ENCODE measurements around the gene PDZK1IP1. TPM values are rescaled to one million over a fixed set of nuclear protein-coding genes. Genes with fewer than 3 reads are reported as not detected.
"Not testable (repeated sequence)": the region's sequence is repeated elsewhere in the genome, so short reads cannot be mapped to it uniquely, and the experiment has no call there.

PDZK1IP1 gene
- total and polyA plus RNA-seq, 2 of the 4 experiments (the other 2 are of a cell fraction), result not detected

GRCh38 chr1:47149162-47149561, 40.7 kb downstream of the PDZK1IP1 start:
- H4K20me1 ChIP-seq (ENCODE audit: insufficient read depth, low read length); H3K36me3 ChIP-seq (ENCODE audit: control insufficient read depth, insufficient read depth, low read length); dilution Hi-C loops (cut with HindIII; ENCODE audit: low sequenced_read_pairs, unreplicated experiment); intact Hi-C loops (cut with micrococcal nuclease); POLR2A ChIA-PET (ENCODE audit: unreplicated experiment); BruUV-seq (replicated peaks); H3K27me3 ChIP-seq (ENCODE audit: control insufficient read depth, insufficient read depth, low read length); in situ Hi-C loops (cut with MboI; ENCODE audit: low sequenced_read_pairs); H3K9me1 ChIP-seq (ENCODE audit: insufficient read depth, low read length); H3K56ac ChIP-seq (ENCODE audit: extremely low read depth, insufficient read depth, low read length); H4K91ac ChIP-seq (ENCODE audit: insufficient read depth, low read depth, low read length); H2BK20ac ChIP-seq (ENCODE audit: low read depth, low read length); H2BK15ac ChIP-seq (ENCODE audit: low read depth, low read length); H2AK9ac ChIP-seq (replicated peaks; ENCODE audit: low read depth, low read length, poor library complexity); H3K79me1 ChIP-seq (ENCODE audit: low read depth in 1 of 2, low read length in 2 of 2); H2AK5ac ChIP-seq (ENCODE audit: low read depth, low read length); H2AFZ ChIP-seq (replicated peaks; ENCODE audit: low read length, poor library complexity); H4K8ac ChIP-seq (ENCODE audit: low read depth in 2 of 2, low read length in 2 of 2); H3K27ac ChIP-seq (ENCODE audit: insufficient read depth, low read length); DNase-seq; CTCF ChIA-PET; H3K9ac ChIP-seq (ENCODE audit: low read depth, low read length); H3K9me3 ChIP-seq (ENCODE audit: control insufficient read depth, insufficient read depth, low read length); ATAC-seq (ENCODE audit: low read depth); H3K4me2 ChIP-seq (ENCODE audit: low read depth, low read length); H3K4me3 ChIP-seq (ENCODE audit: insufficient read depth, low read depth, low read length); H3K4ac ChIP-seq (ENCODE audit: low read depth, low read length); H4K5ac ChIP-seq (ENCODE audit: low read depth, low read length); H3K23ac ChIP-seq (ENCODE audit: low read depth, low read length); H3K14ac ChIP-seq (replicated peaks; ENCODE audit: low read depth, low read length); H3K4me1 ChIP-seq (ENCODE audit: control insufficient read depth, insufficient read depth, low read length); H3K18ac ChIP-seq (ENCODE audit: low read depth, low read length); H2BK120ac ChIP-seq (ENCODE audit: low read depth, low read length); H2BK5ac ChIP-seq (ENCODE audit: low read depth, low read length, poor library complexity, severe bottlenecking): not testable (repeated sequence)
- 0% methylated on average over 2 of the region's 9 CpGs; no CpG with 5 or more reads in 1 of the 2 experiments for WGBS, 2 experiments (ENCODE audit: extremely low coverage in 2 of 2, insufficient read length in 1 of 2)
